ENCODE data around the gene SLX4IP. TPM values are rescaled to one million over a fixed set of nuclear protein-coding genes. Genes with fewer than 3 reads are reported as not detected.

Gene SLX4IP
- total and polyA plus RNA-seq, 10 donors: 2.8 to 9.0 (median 5.1) TPM

GRCh38 chr20:10560686-10561085 lies 125.6 kb downstream of the SLX4IP start:
- 96 to 98% (median 97%) methylated on average over 2 of the region's 2 CpGs for WGBS, 5 donors
- Histone ChIP-seq H3K27ac (no peak overlapping the region), H3K27me3 (replicated peaks in 1 of 7) (no peaks in the 10 kb centered on the region), H3K4me1 (peaks cover 0 to 7% (median 0%) of the 10 kb centered on the region in 6 donors), H3K36me3 (peaks cover 0 to 30% (median 0%) of the 10 kb centered on the region in 6 donors), H3K9me3 (no peaks in the 10 kb centered on the region), H3K4me3 (no peak overlapping the region)
- intact Hi-C loops (cut with DNase I; ENCODE audit: low total_unique reads): no loop called here
- TF ChIP-seq POLR2AphosphoS5 (IDR thresholded peaks at IDR 0.05): no peak
- TF ChIP-seq CTCF (IDR thresholded peaks at IDR 0.05 in 8 of 11, conservative IDR thresholded peaks at IDR 0.05 in 3 of 11): no peak
- no peak for TF ChIP-seq POLR2A (IDR thresholded peaks at IDR 0.05)
- DNase-seq: no peak

GRCh38 chr20:10561302-10561701 lies 126.2 kb downstream of the SLX4IP start:
- no peak overlapping the region for H3K4me3 ChIP-seq
- DNase-seq: no peak
- intact Hi-C loops (cut with DNase I; ENCODE audit: low total_unique reads): no loop called here
- H3K9me3 ChIP-seq: no peaks in the 10 kb centered on the region
- no peaks in the 10 kb centered on the region for H3K27me3 ChIP-seq (replicated peaks in 1 of 7)
- H3K27ac ChIP-seq: no peak overlapping the region
- H3K36me3 ChIP-seq: peaks cover 0 to 29% (median 0%) of the 10 kb centered on the region in 6 donors
- H3K4me1 ChIP-seq: peaks cover 0 to 4% (median 0%) of the 10 kb centered on the region in 6 donors
- no peak for TF ChIP-seq POLR2AphosphoS5 (IDR thresholded peaks at IDR 0.05)
- TF ChIP-seq POLR2A (IDR thresholded peaks at IDR 0.05): no peak
- no peak for TF ChIP-seq CTCF (IDR thresholded peaks at IDR 0.05 in 8 of 11, conservative IDR thresholded peaks at IDR 0.05 in 3 of 11)

GRCh38 chr20:10562899-10563298 lies 127.8 kb downstream of the SLX4IP start:
- no peak for TF ChIP-seq POLR2AphosphoS5 (IDR thresholded peaks at IDR 0.05)
- TF ChIP-seq POLR2A (IDR thresholded peaks at IDR 0.05): no peak
- no peak for TF ChIP-seq CTCF (IDR thresholded peaks at IDR 0.05 in 8 of 11, conservative IDR thresholded peaks at IDR 0.05 in 3 of 11)
- 79 to 93% (median 82%) methylated on average over 4 of the region's 4 CpGs for WGBS, 5 donors
- intact Hi-C loops (cut with DNase I; ENCODE audit: low total_unique reads): no loop called here

GRCh38 chr20:10563935-10564492 lies 128.9 kb downstream of the SLX4IP start:
- peaks cover 0 to 4% (median 0%) of the 10 kb centered on the region in 6 donors for H3K4me1 ChIP-seq
- WGBS, 5 donors: 81 to 92% (median 86%) methylated on average over 3 of the region's 3 CpGs
- DNase-seq: no peak
- H3K9me3 ChIP-seq: no peaks in the 10 kb centered on the region
- intact Hi-C loops (cut with DNase I; ENCODE audit: low total_unique reads): no loop called here
- no peak overlapping the region for H3K4me3 ChIP-seq
- no peak overlapping the region for H3K27ac ChIP-seq
- no peaks in the 10 kb centered on the region for H3K27me3 ChIP-seq (replicated peaks in 1 of 7)
- TF ChIP-seq POLR2A (IDR thresholded peaks at IDR 0.05) (no peak), CTCF (IDR thresholded peaks at IDR 0.05 in 8 of 11, conservative IDR thresholded peaks at IDR 0.05 in 3 of 11) (no peak), POLR2AphosphoS5 (IDR thresholded peaks at IDR 0.05) (no peak)
- H3K36me3 ChIP-seq: peaks cover 0 to 29% (median 0%) of the 10 kb centered on the region in 6 donors

More at GRCh38 chr20:10562899-10563298, 127.8 kb downstream of the SLX4IP start:
- no peaks in the 10 kb centered on the region for H3K27me3 ChIP-seq (replicated peaks in 1 of 7)
- peaks cover 0 to 4% (median 0%) of the 10 kb centered on the region in 6 donors for H3K4me1 ChIP-seq
- no peaks in the 10 kb centered on the region for H3K9me3 ChIP-seq
- no peak overlapping the region for H3K27ac ChIP-seq
- no peak overlapping the region for H3K4me3 ChIP-seq
- DNase-seq: no peak
- peaks cover 0 to 25% (median 0%) of the 10 kb centered on the region in 6 donors for H3K36me3 ChIP-seq
